Right kidney (tissue), 9 donors: ENCODE data around the gene DPPA5.
"Not testable (repeated sequence)": the region's sequence is repeated elsewhere in the genome, so short reads cannot be mapped to it uniquely, and the experiment has no call there.

ENCODE experiments used
- DNase-seq: peaks from one replicate; pipeline ENCODE4 v3.0.0-alpha.2; 2016
- long read RNA-seq, 8 donors: transcript quantifications; one replicate each; lab custom pipeline, GENCODE V29; 2026

The DPPA5 gene, protein sequence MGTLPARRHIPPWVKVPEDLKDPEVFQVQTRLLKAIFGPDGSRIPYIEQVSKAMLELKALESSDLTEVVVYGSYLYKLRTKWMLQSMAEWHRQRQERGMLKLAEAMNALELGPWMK
- long read RNA-seq, donor 1 = 0 reads
- long read RNA-seq, donor 2 = 0 reads
- long read RNA-seq, donor 3 = 0 reads
- long read RNA-seq, donor 4 = 0 reads
- long read RNA-seq, donor 5 = 0 reads
- long read RNA-seq, donor 6 = 0 reads
- long read RNA-seq, donor 7 = 0 reads
- long read RNA-seq, donor 8 = 0 reads

GRCh38 chr6:73353636-73354593 lies at the start of gene DPPA5:
Gene DPPA5, minus strand, starts transcription at chr6:73354276. Its CDS starts 51 bp downstream, at chr6:73354225.
- no peak for DNase-seq

GRCh38 chr6:73400656-73401055 lies 46.6 kb upstream of the DPPA5 start:
- no peak for DNase-seq

GRCh38 chr6:73395875-73396274 lies 41.8 kb upstream of the DPPA5 start:
- DNase-seq = no peak

DNA sequence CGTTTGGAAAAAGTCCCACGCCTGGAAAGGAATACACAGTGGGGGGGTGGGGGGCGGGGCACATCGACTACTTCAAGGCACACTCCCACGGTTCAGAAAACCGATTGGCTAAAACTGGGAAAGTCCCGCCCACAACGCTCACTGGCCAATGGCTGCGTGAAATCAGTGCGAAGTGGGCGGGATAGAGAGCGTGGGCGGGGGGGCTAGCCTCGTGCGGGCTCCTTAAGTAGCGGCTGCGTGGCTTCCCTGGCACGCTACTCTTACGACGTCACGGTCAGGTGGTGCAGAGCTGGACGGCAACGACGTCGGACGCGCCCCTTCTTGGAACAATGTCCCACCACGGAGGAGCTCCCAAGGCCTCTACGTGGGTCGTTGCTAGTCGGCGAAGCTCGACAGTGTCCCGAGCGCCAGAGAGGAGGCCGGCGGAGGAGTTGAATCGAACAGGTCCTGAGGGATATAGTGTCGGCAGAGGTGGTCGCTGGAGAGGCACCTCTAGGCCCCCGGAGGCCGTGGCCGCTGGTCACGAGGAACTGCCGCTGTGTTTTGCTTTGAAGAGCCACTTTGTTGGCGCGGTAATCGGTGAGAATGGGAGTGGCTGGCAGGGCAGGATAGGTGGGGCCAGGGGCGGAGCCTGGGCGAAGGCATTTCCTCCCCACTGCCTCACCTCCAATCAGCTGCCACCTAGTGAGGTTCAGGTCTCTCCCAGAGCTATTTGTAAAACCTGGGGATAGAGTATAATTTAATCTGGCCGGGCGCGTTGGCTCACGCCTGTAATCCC lies 40.7 kb upstream of the DPPA5 start, which contains the start of gene DDX43:
Gene DDX43, plus strand, starts transcription at position 252 of the 778 bp plus-strand sequence. Its CDS starts 78 bp downstream, at position 330.
- peak; percentile 10 for DNase-seq

- DNase-seq = no peak
These were observed 39.2 kb upstream of the DPPA5 start for GRCh38 chr6:73393278-73393677.

DNA sequence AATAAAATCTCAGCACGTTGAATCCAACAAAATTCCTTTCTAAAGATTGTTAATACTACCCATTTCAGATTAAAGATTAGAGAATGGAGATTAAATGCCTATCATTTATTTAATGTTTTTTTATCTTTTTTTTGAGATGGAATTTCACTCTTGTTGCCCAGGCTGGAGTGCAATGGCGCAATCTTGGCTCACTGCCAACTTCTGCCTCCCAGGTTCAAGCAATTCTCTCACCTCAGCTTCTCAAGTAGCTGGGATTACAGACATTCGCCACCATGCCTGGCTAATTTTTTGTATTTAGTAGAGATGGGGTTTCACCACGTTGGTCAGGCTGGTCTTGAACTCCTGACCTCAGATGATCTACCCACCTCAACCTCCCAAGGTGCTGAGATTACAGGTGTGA lies 38.1 kb upstream of the DPPA5 start:
- DNase-seq = not testable (repeated sequence)

GRCh38 chr6:73391675-73392074 lies 37.6 kb upstream of the DPPA5 start:
- no peak for DNase-seq

- no peak for DNase-seq
These were observed 35.8 kb upstream of the DPPA5 start for GRCh38 chr6:73389854-73390253.

DNA sequence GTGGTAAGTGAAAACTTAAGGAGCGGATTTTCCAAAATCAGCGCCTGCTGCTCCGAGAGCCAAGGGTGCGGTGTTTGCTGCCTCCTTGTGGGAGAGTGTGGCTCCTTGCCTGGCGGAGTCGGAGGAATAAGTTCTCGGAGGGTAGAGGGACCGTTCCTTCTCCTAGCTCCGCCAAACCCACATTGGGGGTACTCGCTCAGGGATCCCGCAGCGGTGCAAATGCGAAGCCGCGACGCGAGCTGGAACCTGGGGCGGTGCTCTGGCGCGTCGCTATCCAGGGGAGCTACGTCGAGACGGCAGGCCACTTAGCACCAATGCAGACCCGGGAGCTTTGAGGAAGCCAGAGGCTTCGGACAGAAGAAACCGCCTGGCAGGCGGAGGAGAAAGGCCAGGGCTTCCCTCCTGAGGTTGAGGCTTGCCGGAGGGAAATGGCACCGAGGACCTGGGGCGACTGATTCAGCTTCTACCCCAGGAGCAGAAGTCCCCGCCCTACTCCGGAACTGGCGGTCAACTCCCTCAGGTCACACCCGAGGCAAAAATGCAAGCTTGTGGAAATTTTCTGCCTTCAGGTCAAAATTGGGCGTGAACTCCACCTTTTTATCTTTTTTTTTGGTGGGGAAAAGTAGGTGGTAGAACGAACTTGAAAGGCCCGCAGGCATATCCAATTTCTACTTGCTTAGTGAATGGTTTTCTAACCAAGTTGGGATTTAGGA lies 34.9 kb upstream of the DPPA5 start:
- peak; percentile 71 for DNase-seq

DNA sequence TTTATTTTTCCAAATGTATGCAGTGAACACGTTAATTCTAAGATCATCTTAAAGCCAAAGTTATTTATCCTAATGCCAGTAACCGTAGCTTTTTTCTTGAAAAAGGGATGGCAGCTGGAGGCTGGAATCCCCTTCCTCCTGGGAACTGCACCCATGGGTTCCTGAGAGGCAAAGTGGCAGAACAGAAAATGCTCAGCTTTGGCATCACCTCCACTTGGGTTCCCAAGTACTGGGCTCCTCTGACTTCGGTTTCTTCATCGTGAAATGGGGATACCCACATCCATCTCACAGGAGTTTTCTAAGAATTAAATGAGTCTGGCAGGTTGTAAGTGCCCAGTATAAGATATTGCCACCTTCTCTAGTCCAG lies 34.3 kb upstream of the DPPA5 start:
- no peak for DNase-seq

DNA sequence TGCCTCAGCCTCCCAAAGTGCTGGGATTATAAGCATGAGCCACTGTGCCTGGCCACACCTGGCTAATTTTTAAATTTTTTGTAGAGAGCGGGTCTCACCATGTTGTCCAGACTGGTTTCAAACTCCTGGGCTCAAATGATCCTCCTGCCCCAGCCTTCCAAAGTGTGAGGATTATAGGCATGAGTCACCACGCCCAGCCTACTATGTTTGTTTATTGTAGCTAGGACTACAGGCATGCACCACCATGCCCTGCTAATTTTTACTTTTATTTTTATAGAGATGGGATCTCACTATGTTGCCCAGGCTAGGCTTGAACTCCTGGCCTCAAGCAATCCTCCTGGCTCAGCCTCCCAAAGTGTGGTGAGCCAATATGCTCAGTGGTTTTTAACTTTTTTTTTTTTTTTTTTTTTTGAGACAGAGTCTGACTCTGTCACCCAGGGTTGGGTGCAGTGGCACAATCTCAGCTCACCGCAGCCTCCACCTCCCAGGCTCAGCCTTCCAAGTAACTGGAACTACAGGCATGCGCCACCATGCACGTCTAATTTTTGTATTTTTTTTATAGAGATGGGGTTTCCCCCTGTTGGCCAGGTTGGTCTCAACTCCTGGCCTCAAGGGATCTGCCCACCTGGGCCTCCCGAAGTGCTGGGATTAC lies 28.5 kb upstream of the DPPA5 start:
- no peak for DNase-seq

GRCh38 chr6:73381531-73381930 lies 27.5 kb upstream of the DPPA5 start:
- not testable (repeated sequence) for DNase-seq

- no peak for DNase-seq
These were observed 23.1 kb upstream of the DPPA5 start for GRCh38 chr6:73377225-73377624.

- DNase-seq = no peak
These were observed 21.1 kb upstream of the DPPA5 start for GRCh38 chr6:73375216-73375615.

DNA sequence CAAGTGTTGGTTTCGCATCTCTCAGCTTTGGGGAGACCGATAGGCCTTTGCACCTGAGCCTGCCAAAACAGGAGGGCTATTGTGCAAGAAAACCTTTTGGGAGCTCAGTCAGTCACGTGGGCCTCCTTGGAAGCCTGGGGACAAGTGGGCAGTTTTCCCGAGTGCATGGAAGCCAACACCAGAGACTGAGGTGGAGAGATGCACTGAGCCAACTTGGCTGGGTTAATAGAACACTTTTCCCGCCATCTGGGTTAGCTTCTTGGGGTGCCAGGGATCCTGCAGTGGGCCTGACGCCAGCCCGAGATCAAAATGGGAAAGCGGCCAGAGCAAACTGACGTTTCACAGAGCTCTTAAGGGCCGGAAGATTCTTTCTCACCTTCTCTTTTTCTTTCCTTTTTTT lies 18.4 kb upstream of the DPPA5 start:
- no peak for DNase-seq

GRCh38 chr6:73371984-73372383 lies 17.9 kb upstream of the DPPA5 start:
- no peak for DNase-seq

GRCh38 chr6:73369563-73369962 lies 15.5 kb upstream of the DPPA5 start, which contains the start of gene OOEP:
Gene OOEP, minus strand, starts transcription at chr6:73369897. Its CDS starts 105 bp downstream, at chr6:73369792.
- no peak for DNase-seq

GRCh38 chr6:73369157-73369556 lies 15.1 kb upstream of the DPPA5 start:
- DNase-seq = no peak

GRCh38 chr6:73368675-73369074 lies 14.6 kb upstream of the DPPA5 start:
- DNase-seq = no peak

DNA sequence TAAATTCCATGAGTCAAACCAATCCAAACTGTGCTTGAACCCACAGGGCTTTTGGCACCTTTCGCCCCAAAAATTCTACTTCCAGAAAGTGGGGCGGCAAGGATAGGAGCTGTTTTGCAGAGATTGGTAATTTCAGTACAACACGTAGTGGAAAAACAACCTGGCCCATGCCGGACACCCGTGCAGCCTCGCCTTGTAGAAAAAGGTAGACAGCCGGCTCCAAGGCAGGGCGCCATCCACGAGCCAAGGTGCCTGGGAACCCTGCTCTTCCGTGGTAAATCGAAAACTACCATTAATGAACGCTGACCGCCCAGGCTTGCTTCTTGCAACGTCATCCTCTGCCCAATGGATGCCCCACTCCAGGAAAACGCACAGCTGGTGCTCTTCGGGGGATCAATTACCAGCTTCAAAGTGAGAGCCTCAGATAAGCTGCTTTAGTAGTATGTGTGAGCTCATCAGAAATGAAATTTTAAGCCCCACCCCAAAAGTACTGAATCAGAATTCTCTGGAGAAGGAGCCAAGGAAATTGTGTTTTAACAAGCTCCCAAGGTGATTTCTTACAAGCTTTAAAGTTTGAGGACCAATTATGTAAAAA lies 13.8 kb upstream of the DPPA5 start:
- DNase-seq = no peak

GRCh38 chr6:73364549-73364948 lies 10.5 kb upstream of the DPPA5 start:
- no peak for DNase-seq
